Prostate gland (tissue), 2 donors: ENCODE measurements around the gene SSH2. TPM values are rescaled to one million over a fixed set of nuclear protein-coding genes. Genes with fewer than 3 reads are reported as not detected.

Experiments
- DNase-seq: peaks from one replicate; pipeline ENCODE4 v3.0.0-alpha.2; 2019; ENCODE audit warnings: low spot score
- H3K27ac ChIP-seq, 2 donors: fragments of 200-600 bp; sonication (generic); 2 replicates each; pipeline ENCODE4 v1.5.1; 2017 to 2019
- H3K27me3 ChIP-seq: fragments of 200-600 bp; sonication (generic); replicated peaks from 2 replicates; pipeline ENCODE4 v1.5.1; 2019; ENCODE audit not compliant: insufficient read depth
- H3K36me3 ChIP-seq, 2 donors: fragments of 200-600 bp; sonication (generic); 1 replicate in 1 of 2; 2 replicates in 1 of 2; pipeline versions ENCODE4 v1.5.1 to v1.8.1; 2017 to 2019
- H3K4me1 ChIP-seq: fragments of 200-600 bp; sonication (generic); replicated peaks from 2 replicates; pipeline ENCODE4 v1.5.1; 2019
- H3K4me3 ChIP-seq, 2 donors: fragments of 200-600 bp; sonication (generic); 2 replicates each; pipeline ENCODE4 v1.5.1; 2017 to 2019
- H3K9me3 ChIP-seq: fragments of 200-600 bp; sonication (generic); 2 replicates; pipeline ENCODE4 v1.5.1; 2017
- POLR2A ChIP-seq: fragments of 450-650 bp; IDR thresholded peaks from one replicate; pipeline ENCODE4 v1.6.1; 2016; ENCODE audit warnings: antibody characterized with exemption, mild to moderate bottlenecking
- POLR2AphosphoS5 ChIP-seq: sonication (generic); formaldehyde crosslinking; IDR thresholded peaks from one replicate; pipeline ENCODE4 v1.6.1; 2017; ENCODE audit warnings: antibody characterized with exemption
- WGBS: methylation state at CpG from one replicate; pipeline ENCODE4 v1.1.5; 2018; 5-methylcytosine and 5-hydroxymethylcytosine counted together
- intact Hi-C: fragments of 100-400 bp; cut with DNase I; formaldehyde crosslinking; loops from one replicate; pipeline ENCODE4 v1.14.2; 2022
- total RNA-seq, 2 donors: library from RNA; depleted of rRNA; stranded (reverse); fragments of >200 nt; gene quantifications; one replicate each; pipeline ENCODE4 v1.1.0, GENCODE V29; 2016
- TF ChIP-seq, protein P1 (sequence below), 4 experiments: fragments of 200-600 bp in 2 of 4; fragments of 450-650 bp in 2 of 4; sonication (generic) in 2 of 4; IDR thresholded peaks; 1 replicate in 3 of 4; 2 replicates in 1 of 4; pipeline ENCODE4 v1.5.1; 2016 to 2019; ENCODE audit warnings: antibody characterized with exemption in 4 of 4, mild to moderate bottlenecking in 2 of 4, moderate library complexity in 2 of 4

Gene SSH2
- total RNA-seq, 2 donors from 2014 or later: 10.1 to 27.5 TPM

DNA sequence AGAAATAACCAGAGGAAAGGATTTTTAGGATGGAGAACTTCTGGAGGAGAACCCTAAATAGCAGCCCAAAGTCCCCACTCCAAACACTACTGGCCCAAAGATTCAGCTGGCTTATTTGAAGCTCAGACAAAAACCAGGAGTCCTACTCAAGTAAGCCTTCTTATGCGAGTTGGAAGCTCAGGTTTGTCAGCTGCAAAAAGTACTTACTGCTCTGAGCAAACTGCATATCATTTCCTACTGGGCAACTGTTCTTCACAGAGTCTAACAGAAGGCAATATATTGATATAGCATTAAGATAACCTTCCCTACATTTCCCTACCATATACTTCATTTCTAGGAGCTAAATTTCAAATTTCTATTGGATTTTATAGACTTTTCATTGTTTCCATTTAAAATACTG, 231.2 kb downstream of the SSH2 start:
- DNase-seq: no peak
- Histone ChIP-seq H3K27me3 (no peaks in the 10 kb centered on the region), H3K36me3 (no peaks in the 10 kb centered on the region), H3K4me1 (peaks cover 11% of the 10 kb centered on the region), H3K4me3 (no peak overlapping the region), H3K27ac (no peak overlapping the region), H3K9me3 (no peaks in the 10 kb centered on the region)
- WGBS: 38% methylated on average over 1 of the region's 1 CpG
- intact Hi-C loops: no loop called here
- TF ChIP-seq POLR2A (no peak), POLR2AphosphoS5 (no peak)
- TF ChIP-seq, protein P1, sequence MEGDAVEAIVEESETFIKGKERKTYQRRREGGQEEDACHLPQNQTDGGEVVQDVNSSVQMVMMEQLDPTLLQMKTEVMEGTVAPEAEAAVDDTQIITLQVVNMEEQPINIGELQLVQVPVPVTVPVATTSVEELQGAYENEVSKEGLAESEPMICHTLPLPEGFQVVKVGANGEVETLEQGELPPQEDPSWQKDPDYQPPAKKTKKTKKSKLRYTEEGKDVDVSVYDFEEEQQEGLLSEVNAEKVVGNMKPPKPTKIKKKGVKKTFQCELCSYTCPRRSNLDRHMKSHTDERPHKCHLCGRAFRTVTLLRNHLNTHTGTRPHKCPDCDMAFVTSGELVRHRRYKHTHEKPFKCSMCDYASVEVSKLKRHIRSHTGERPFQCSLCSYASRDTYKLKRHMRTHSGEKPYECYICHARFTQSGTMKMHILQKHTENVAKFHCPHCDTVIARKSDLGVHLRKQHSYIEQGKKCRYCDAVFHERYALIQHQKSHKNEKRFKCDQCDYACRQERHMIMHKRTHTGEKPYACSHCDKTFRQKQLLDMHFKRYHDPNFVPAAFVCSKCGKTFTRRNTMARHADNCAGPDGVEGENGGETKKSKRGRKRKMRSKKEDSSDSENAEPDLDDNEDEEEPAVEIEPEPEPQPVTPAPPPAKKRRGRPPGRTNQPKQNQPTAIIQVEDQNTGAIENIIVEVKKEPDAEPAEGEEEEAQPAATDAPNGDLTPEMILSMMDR (IDR thresholded peaks at IDR 0.05): no peak

DNA sequence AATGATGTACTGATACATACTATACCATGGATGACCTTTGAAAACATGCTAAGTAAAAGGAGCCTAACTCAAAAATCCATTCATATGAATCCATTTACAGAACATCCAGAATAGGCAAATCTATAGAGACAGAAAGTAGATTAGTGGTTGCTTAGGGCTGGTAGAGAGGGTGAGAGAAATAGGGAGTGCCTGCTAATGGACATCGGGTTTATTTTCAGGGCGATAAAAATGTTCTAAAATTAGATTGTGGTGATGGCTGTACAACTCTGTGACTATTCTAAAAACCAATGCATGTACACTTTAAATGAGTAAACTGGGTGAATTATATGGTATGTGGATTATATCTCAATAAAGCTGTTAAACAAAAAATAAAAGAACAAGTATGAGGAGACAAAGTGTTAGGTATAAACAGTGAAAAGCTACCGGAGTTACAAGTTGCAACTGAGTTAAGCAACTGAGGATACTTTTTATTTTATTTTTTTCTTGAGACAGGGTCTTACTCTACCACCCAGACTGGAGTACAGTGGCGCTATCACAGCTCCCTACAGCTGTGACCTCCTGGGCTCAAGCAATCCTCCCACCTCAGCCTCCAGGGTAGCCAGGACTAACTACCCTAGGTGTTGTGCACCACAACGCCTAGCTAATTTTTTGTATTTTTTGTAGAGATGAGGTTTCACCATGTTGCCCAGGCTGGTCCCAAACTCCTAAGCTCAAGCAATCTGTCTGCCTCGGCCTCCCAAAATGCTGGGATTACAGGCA, 231.8 kb downstream of the SSH2 start:
- Histone ChIP-seq H3K36me3 (no peaks in the 10 kb centered on the region), H3K27ac (no peak overlapping the region), H3K4me1 (peaks cover 11% of the 10 kb centered on the region), H3K27me3 (no peaks in the 10 kb centered on the region), H3K4me3 (no peak overlapping the region), H3K9me3 (no peaks in the 10 kb centered on the region)
- 92% methylated on average over 6 of the region's 6 CpGs for WGBS
- intact Hi-C loops: no loop called here
- no peak for DNase-seq
- TF ChIP-seq POLR2A (no peak), POLR2AphosphoS5 (no peak)
- TF ChIP-seq, protein P1 (IDR thresholded peaks at IDR 0.05): no peak

DNA sequence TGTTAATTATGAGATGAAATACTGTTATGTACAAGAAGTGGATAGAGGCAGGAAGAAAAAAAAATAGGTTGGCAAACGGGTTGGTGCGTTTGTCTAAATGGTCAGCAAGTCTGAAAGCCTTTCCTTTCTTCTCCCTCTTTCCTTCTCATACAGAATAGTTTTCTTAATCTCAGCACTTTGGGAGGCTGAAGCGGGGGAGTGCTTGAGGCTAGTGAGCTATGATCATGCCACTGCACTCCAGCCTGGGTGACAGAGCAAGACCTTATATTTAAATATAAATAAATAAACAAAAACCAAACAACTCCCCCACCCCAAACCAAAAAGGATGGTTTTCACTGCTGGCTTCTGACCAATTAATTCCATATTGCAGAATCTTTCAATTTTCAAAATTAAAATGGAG, 232.7 kb downstream of the SSH2 start:
- no peaks in the 10 kb centered on the region for H3K36me3 ChIP-seq
- no peaks in the 10 kb centered on the region for H3K27me3 ChIP-seq
- H3K9me3 ChIP-seq: no peaks in the 10 kb centered on the region
- WGBS: 93% methylated on average over 3 of the region's 3 CpGs
- no peak overlapping the region for H3K4me3 ChIP-seq
- H3K27ac ChIP-seq: no peak overlapping the region
- H3K4me1 ChIP-seq: peaks cover 11% of the 10 kb centered on the region
- DNase-seq: no peak
- no peak for TF ChIP-seq POLR2A
- TF ChIP-seq POLR2AphosphoS5: no peak
- TF ChIP-seq, protein P1 (IDR thresholded peaks at IDR 0.05): no peak
- intact Hi-C loops: no loop called here

DNA sequence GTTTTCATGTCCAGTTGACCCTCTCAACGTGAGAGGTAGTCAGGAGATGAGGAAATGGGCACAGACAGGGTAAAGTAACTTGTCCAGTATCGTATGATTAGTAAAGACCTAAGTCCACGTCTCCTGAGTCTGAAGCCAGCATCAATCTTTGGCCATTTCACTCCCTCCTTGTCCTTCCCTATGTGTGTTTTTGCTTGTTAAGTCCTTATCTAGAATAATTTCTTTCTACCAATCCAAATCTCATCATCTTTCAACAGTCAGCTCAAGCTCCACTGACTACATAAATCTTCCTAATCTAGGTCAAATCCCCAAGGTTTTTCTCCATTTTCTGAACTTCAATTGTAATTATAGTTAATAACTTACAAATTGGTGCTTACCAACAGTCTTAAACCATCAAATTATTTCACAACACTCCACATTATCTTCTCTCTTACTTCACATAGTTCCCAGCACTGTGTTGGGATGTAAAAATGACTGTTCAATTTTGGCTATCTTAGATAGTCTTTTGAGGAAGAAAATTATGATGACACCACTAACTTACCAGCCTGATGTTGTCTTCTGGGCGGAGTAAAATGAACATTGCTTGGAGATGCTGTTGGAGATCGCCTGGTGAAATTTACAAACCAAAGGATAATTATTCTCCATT, 235.0 kb downstream of the SSH2 start:
- WGBS: 92% methylated on average over 5 of the region's 5 CpGs
- intact Hi-C loops: no loop called here
- Histone ChIP-seq H3K27me3 (no peaks in the 10 kb centered on the region), H3K9me3 (no peaks in the 10 kb centered on the region), H3K36me3 (no peaks in the 10 kb centered on the region), H3K4me3 (no peak overlapping the region), H3K4me1 (peaks cover 11% of the 10 kb centered on the region), H3K27ac (no peak overlapping the region)
- TF ChIP-seq, protein P1 (IDR thresholded peaks at IDR 0.05): no peak
- TF ChIP-seq POLR2AphosphoS5 (no peak), POLR2A (no peak)
- DNase-seq: no peak

DNA sequence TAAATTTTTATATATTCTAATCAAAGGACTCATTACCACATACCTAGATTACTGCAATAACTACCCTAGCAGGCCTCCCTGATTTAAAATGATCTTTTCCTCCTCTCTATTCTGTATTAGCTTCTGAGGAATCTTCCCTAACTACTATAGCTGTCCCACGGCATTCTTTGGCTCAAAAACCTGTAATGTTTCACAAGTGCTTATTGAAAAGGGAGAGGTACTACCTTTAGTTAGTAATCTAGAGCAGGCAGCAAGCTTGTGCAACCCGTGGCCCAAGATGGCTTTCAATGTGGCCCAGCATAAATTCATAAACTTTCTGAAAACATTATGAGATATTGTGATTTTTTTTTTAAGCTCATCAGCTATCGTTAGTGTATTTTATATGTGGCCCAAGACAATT, 236.3 kb downstream of the SSH2 start:
- no peak for DNase-seq
- H3K27ac ChIP-seq: no peak overlapping the region
- peaks cover 2% of the 10 kb centered on the region for H3K4me1 ChIP-seq
- no peak overlapping the region for H3K4me3 ChIP-seq
- WGBS: 72% methylated on average over 3 of the region's 3 CpGs
- H3K36me3 ChIP-seq: no peaks in the 10 kb centered on the region
- TF ChIP-seq POLR2A: no peak
- TF ChIP-seq POLR2AphosphoS5: no peak
- intact Hi-C loops: no loop called here
- H3K27me3 ChIP-seq: no peaks in the 10 kb centered on the region
- H3K9me3 ChIP-seq: no peaks in the 10 kb centered on the region
